ENCODE measurements around the gene RGS2. TPM values are rescaled to one million over a fixed set of nuclear protein-coding genes. Genes with fewer than 3 reads are reported as not detected.

The RGS2 gene
- total RNA-seq, 1 experiment from 2014 or later, result 0.50 TPM

GRCh38 chr1:192794768-192795035 is 14.1 kb upstream of the RGS2 start:
- ChIA-PET POLR2A (ENCODE audit: unreplicated experiment) (no interaction called here), CTCF (no interaction called here)
- no peak for DNase-seq
- H3K9me3 ChIP-seq (ENCODE audit: insufficient read depth, low read depth), result no peaks in the 10 kb centered on the region
- no peaks in the 10 kb centered on the region for H3F3A ChIP-seq (ENCODE audit: insufficient read depth, low read depth)
- H3K4me3 ChIP-seq, result no peak overlapping the region
- 0 out of 2 replicates have a peak overlapping the region, but pooled peaks have one; percentile 26 for H2AFZ ChIP-seq
- no peaks in the 10 kb centered on the region for H3K27me3 ChIP-seq (ENCODE audit: insufficient read depth, low read depth)
- no peaks in the 10 kb centered on the region for H3K4me1 ChIP-seq (replicated peaks; ENCODE audit: insufficient read depth)
- no peak overlapping the region for H3K4me2 ChIP-seq
- BruUV-seq (replicated peaks), result no TSS peak
- intact Hi-C loops (cut with micrococcal nuclease; ENCODE audit: unreplicated experiment), result no loop called here
- no peaks in the 10 kb centered on the region for H4K20me1 ChIP-seq (ENCODE audit: insufficient read depth)
- H3K79me2 ChIP-seq (ENCODE audit: low read depth), result no peaks in the 10 kb centered on the region
- no peak overlapping the region for H3K27ac ChIP-seq
- no peaks in the 10 kb centered on the region for H3K36me3 ChIP-seq (ENCODE audit: low read depth)
- no peaks in the 10 kb centered on the region for H3K9me2 ChIP-seq (ENCODE audit: insufficient read depth)
- TF ChIP-seq CTCF (conservative IDR thresholded peaks at IDR 0.05) (no peak), EZH2 (IDR thresholded peaks at IDR 0.05; ENCODE audit: low read depth) (no peak)

- no peak overlapping the region for H3K4me3 ChIP-seq
- H3K9me3 ChIP-seq (ENCODE audit: insufficient read depth, low read depth), result no peaks in the 10 kb centered on the region
- no peak overlapping the region for H3K4me2 ChIP-seq
- H3K9me2 ChIP-seq (ENCODE audit: insufficient read depth), result no peaks in the 10 kb centered on the region
- no peaks in the 10 kb centered on the region for H3F3A ChIP-seq (ENCODE audit: insufficient read depth, low read depth)
- H4K20me1 ChIP-seq (ENCODE audit: insufficient read depth), result no peaks in the 10 kb centered on the region
- TF ChIP-seq CTCF (conservative IDR thresholded peaks at IDR 0.05) (no peak), EZH2 (IDR thresholded peaks at IDR 0.05; ENCODE audit: low read depth) (no peak)
- ChIA-PET POLR2A (ENCODE audit: unreplicated experiment) (no interaction called here), CTCF (no interaction called here)
- BruUV-seq (replicated peaks), result no TSS peak
- H2AFZ ChIP-seq, result no peak overlapping the region
- no peak overlapping the region for H3K27ac ChIP-seq
- intact Hi-C loops (cut with micrococcal nuclease; ENCODE audit: unreplicated experiment), result no loop called here
- H3K36me3 ChIP-seq (ENCODE audit: low read depth), result no peaks in the 10 kb centered on the region
- H3K79me2 ChIP-seq (ENCODE audit: low read depth), result no peaks in the 10 kb centered on the region
- DNase-seq, result no peak
- H3K27me3 ChIP-seq (ENCODE audit: insufficient read depth, low read depth), result no peaks in the 10 kb centered on the region
- H3K4me1 ChIP-seq (replicated peaks; ENCODE audit: insufficient read depth), result no peaks in the 10 kb centered on the region
Observed at GRCh38 chr1:192795916-192796618, 12.8 kb upstream of the RGS2 start.

GRCh38 chr1:192797143-192797542 is 11.7 kb upstream of the RGS2 start:
- no peak for DNase-seq
- Histone ChIP-seq H3K4me1 (replicated peaks; ENCODE audit: insufficient read depth) (no peaks in the 10 kb centered on the region), H3K36me3 (ENCODE audit: low read depth) (no peaks in the 10 kb centered on the region), H3K4me2 (no peak overlapping the region), H2AFZ (no peak overlapping the region), H3K27me3 (ENCODE audit: insufficient read depth, low read depth) (no peaks in the 10 kb centered on the region), H3K4me3 (no peak overlapping the region), H3F3A (ENCODE audit: insufficient read depth, low read depth) (no peaks in the 10 kb centered on the region), H3K9me3 (ENCODE audit: insufficient read depth, low read depth) (no peaks in the 10 kb centered on the region), H4K20me1 (ENCODE audit: insufficient read depth) (no peaks in the 10 kb centered on the region), H3K9me2 (ENCODE audit: insufficient read depth) (no peaks in the 10 kb centered on the region), H3K27ac (no peak overlapping the region), H3K79me2 (ENCODE audit: low read depth) (no peaks in the 10 kb centered on the region)
- TF ChIP-seq CTCF (conservative IDR thresholded peaks at IDR 0.05) (no peak), EZH2 (IDR thresholded peaks at IDR 0.05; ENCODE audit: low read depth) (no peak)
- CTCF ChIA-PET, result no interaction called here
- no TSS peak for BruUV-seq (replicated peaks)
- intact Hi-C loops (cut with micrococcal nuclease; ENCODE audit: unreplicated experiment), result no loop called here
- POLR2A ChIA-PET (ENCODE audit: unreplicated experiment), result no interaction called here
